GM12864 (cell line): ENCODE measurements around the gene PXYLP1.

ENCODE experiments used
- DNase-seq: peaks from one replicate; pipeline ENCODE4 v3.0.0-alpha.2; 2011; ENCODE audit warnings: low read depth
- H3K4me3 ChIP-seq: 2 replicates; pipeline ENCODE4 v1.5.1; 2011; ENCODE audit warnings: mild to moderate bottlenecking, low read depth, low read length, control low read depth
- TF ChIP-seq, protein P1 (sequence below): IDR thresholded peaks from 2 replicates; pipeline ENCODE4 v1.5.1; 2011; ENCODE audit warnings: low read depth, mild to moderate bottlenecking, moderate library complexity, low read length, control low read depth, inconsistent platforms; ENCODE audit errors: missing control alignments

PXYLP1 gene, protein sequence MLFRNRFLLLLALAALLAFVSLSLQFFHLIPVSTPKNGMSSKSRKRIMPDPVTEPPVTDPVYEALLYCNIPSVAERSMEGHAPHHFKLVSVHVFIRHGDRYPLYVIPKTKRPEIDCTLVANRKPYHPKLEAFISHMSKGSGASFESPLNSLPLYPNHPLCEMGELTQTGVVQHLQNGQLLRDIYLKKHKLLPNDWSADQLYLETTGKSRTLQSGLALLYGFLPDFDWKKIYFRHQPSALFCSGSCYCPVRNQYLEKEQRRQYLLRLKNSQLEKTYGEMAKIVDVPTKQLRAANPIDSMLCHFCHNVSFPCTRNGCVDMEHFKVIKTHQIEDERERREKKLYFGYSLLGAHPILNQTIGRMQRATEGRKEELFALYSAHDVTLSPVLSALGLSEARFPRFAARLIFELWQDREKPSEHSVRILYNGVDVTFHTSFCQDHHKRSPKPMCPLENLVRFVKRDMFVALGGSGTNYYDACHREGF

DNA sequence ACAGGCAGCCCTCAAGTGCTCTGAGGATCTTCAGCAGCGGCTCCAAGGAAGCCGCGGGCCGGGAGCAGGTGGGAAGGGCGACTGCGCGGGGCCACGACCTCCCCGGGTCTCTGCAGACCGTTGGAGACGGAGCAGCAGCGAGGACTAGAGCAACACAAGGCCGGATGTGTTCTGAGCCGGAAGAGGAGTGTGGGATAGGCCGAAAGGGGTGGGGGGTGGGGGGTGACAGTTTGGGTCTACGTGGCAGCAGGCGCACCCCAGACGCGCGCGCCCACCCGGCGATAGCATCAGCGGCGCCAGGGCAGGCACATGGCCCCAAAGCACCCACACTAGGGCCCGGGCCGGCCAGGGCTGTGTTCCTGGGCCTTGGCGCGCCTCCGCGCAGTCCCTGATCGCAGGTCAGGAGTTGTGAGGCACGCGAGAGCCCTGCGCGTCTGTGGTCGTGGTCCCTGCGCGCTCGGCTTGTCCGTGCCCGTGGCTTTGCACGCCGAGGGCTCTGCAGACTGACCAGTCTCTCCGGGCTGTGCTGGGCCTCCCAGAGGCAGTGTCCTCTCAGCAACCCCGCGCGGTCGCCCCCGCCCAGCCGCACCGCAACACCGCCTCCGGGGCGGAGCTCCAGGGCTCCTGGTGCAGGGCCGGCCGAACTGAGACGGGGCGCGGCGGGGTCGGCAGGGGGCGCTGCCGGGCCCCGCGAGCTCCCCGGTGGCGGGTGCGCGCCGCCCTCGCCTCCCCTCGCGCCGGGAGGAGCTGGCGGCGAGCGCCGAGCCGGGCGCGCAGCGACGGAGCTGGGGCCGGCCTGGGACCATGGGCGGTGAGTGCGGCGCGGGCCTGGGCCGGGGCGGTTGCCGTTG, at the start of gene PXYLP1:
Gene PXYLP1, plus strand, starts transcription at position 725 of the 851 bp plus-strand sequence. CDS start 28,351 bp downstream, outside the sequence.
- TF ChIP-seq, protein P1, sequence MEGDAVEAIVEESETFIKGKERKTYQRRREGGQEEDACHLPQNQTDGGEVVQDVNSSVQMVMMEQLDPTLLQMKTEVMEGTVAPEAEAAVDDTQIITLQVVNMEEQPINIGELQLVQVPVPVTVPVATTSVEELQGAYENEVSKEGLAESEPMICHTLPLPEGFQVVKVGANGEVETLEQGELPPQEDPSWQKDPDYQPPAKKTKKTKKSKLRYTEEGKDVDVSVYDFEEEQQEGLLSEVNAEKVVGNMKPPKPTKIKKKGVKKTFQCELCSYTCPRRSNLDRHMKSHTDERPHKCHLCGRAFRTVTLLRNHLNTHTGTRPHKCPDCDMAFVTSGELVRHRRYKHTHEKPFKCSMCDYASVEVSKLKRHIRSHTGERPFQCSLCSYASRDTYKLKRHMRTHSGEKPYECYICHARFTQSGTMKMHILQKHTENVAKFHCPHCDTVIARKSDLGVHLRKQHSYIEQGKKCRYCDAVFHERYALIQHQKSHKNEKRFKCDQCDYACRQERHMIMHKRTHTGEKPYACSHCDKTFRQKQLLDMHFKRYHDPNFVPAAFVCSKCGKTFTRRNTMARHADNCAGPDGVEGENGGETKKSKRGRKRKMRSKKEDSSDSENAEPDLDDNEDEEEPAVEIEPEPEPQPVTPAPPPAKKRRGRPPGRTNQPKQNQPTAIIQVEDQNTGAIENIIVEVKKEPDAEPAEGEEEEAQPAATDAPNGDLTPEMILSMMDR, result peak; percentile 61
- DNase-seq, result no peak
- peak within 1 kb of the TSS; percentile 72 for H3K4me3 ChIP-seq

DNA sequence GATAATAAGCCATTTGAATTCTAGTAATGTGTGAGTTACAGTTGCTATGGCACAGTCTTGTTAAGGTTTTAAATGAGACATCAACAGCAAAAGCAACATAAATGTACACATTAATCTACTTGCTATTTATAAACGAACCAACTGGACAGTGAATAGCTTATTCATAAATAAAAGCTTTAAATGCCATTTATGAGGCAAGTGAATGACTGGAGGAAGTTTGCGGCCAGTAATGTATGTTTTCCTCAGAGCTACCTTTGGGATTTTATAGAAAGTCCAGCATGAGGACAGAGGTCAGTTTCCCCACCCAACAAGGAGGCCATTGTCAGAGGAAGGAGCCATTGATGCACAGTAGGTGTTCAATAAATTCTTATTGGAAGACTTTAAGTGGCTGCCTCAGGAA, 48.0 kb upstream of the PXYLP1 start:
- TF ChIP-seq, protein P1, result no peak
- H3K4me3 ChIP-seq, result no peak overlapping the region
- no peak for DNase-seq

DNA sequence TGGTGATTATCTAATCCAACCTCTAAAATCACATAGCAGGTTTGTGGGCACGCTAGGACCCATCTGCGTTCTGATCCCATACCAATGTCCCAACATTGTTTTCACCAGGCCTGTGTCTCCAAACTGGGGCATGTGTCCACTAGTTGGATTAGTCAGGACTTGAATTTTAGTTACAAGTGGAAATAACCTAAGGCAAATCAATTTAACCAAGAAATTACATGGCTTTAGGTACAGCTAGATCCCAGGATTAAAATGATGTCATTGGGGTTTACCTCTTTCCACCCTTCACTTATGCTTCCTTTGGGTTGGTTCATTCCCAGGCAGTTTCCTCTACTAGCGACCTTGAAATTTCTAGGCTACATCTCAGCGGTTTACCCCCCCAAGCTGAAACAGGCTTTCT, 47.2 kb upstream of the PXYLP1 start:
- DNase-seq, result no peak
- H3K4me3 ChIP-seq, result no peak overlapping the region
- TF ChIP-seq, protein P1, result no peak

DNA sequence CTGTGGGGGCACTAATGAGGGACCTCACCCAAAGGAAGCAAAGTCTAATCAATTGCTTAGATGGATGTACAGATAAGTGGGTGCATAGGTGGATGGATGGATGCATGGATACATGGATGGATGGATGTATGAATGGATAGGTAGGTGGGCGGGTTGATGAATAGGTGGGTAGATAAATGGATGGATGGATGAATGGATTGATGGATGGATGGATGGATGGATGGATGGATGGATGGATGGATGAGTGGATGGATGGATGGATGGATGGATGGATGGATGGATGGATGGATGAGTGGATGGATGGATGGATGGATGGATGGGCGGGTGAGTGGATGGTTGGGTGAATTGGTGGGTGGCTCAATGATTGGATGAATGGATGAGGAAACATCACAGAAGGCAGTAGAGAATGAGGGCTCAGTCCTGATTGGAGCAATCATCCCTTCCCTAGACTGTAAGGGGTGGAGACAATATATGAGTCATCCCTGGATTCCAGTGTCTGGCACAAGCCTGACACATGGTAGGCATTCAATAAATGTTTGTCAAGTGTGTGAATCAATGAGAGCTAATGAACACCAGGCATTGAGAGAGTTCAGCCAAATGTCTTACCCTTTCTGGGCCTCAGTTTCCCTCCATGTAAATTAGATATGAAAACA, 40.4 kb upstream of the PXYLP1 start:
- TF ChIP-seq, protein P1, result no peak
- no peak overlapping the region for H3K4me3 ChIP-seq
- no peak for DNase-seq

DNA sequence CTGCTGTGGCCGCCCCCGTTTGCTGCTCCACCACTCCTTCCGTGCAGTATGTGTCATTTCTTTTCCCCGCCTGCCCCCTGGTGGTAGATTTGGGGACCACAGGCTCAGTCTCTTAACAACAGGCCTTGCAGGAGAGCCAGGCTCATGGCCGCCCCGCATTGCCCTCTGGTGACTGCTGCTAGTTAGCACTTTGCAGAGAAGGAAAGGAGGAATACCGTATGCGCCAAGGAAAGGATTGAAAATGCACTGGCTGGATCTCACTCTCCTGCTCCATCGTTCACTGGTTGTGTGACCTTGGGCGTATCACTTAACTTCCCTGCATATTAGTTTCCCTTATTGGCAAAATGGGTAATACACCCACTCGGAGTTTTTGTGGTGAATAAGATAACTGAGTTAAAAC, 39.3 kb upstream of the PXYLP1 start:
- TF ChIP-seq, protein P1, result peak; percentile 90
- DNase-seq, result peak; percentile 72
- H3K4me3 ChIP-seq, result no peak overlapping the region

DNA sequence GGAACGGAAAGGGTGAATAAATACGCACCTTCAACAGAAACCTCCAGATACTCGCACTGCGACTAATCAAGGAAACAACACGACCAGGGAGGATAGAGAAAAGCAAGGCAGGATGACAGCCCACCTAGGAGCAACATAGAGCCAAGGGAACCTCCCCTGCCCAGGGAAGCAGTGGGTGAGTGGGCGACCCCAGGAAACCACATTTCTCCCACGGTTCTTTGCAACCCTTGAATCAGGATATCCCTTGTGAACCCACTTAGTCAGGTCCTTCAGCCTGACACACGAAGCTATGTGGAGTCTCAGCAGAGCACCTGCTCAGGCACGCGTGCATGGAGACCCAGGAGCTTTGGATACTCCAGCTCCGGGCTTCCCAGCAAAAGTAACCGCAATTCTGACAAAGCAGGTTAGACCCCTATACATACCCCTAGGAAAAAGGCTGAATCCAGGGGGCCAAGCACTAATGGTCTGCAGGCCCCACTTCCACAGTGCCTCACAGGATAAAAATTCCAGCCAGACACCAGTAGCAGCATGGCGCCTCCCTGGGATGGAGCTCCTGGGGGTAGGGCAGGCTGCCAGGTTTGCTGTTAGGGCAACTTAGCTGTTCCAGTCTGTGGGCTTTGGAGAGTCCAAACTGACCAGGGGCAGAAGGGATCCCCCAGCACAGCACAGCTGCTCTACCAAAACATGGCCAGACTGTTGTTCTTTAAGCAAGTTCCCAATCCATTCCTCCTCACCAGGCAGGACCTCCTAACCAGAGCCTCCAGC, 38.4 kb upstream of the PXYLP1 start:
- TF ChIP-seq, protein P1, result no peak
- DNase-seq, result no peak
- no peak overlapping the region for H3K4me3 ChIP-seq
